ENCODE data around the gene LGR4. TPM values are rescaled to one million over a fixed set of nuclear protein-coding genes. Genes with fewer than 3 reads are reported as not detected.

The LGR4 gene
- polyA plus RNA-seq, 1 experiment, result 7.6 TPM

- Histone ChIP-seq H3K27me3 (ENCODE audit: control insufficient read depth, insufficient read depth, low read length) (no peaks in the 10 kb centered on the region), H3K36me3 (ENCODE audit: control insufficient read depth, insufficient read depth, low read length) (no peaks in the 10 kb centered on the region), H3K4me3 (ENCODE audit: low read depth, low read length) (no peak overlapping the region)
- no peak for TF ChIP-seq CTCF (IDR thresholded peaks at IDR 0.05; ENCODE audit: insufficient read depth, low read depth, low read length)
- ChIA-PET CTCF (interaction anchor here (0.7 kb wide), 1 partner anchor 1681 kb away, joined by 3 read pairs; no protein-coding TSS in a partner anchor), POLR2A (no interaction called here)
- no peak for DNase-seq (ENCODE audit: low read depth)
These were observed 84.6 kb downstream of the LGR4 start for GRCh38 chr11:27388001-27388400.

GRCh38 chr11:27387362-27387761, 85.2 kb downstream of the LGR4 start:
- TF ChIP-seq CTCF (IDR thresholded peaks at IDR 0.05; ENCODE audit: insufficient read depth, low read depth, low read length), result no peak
- no peak for DNase-seq (ENCODE audit: low read depth)
- ChIA-PET POLR2A (no interaction called here), CTCF (no interaction called here)
- Histone ChIP-seq H3K36me3 (ENCODE audit: control insufficient read depth, insufficient read depth, low read length) (no peaks in the 10 kb centered on the region), H3K4me3 (ENCODE audit: low read depth, low read length) (no peak overlapping the region), H3K27me3 (ENCODE audit: control insufficient read depth, insufficient read depth, low read length) (no peaks in the 10 kb centered on the region)

GRCh38 chr11:27386181-27386845, 86.3 kb downstream of the LGR4 start:
- no peak for DNase-seq (ENCODE audit: low read depth)
- ChIA-PET POLR2A (no interaction called here), CTCF (no interaction called here)
- Histone ChIP-seq H3K4me3 (ENCODE audit: low read depth, low read length) (no peak overlapping the region), H3K36me3 (ENCODE audit: control insufficient read depth, insufficient read depth, low read length) (no peaks in the 10 kb centered on the region), H3K27me3 (ENCODE audit: control insufficient read depth, insufficient read depth, low read length) (no peaks in the 10 kb centered on the region)
- no peak for TF ChIP-seq CTCF (IDR thresholded peaks at IDR 0.05; ENCODE audit: insufficient read depth, low read depth, low read length)

- H3K36me3 ChIP-seq (ENCODE audit: control insufficient read depth, insufficient read depth, low read length), result no peaks in the 10 kb centered on the region
- no peak overlapping the region for H3K4me3 ChIP-seq (ENCODE audit: low read depth, low read length)
- CTCF ChIA-PET, result no interaction called here
These were observed 87.3 kb downstream of the LGR4 start for GRCh38 chr11:27385245-27385644.

GRCh38 chr11:27384227-27384626, 88.4 kb downstream of the LGR4 start:
- ChIA-PET POLR2A (no interaction called here), CTCF (interaction anchor here (1.2 kb wide), 1 partner anchor 19 kb away, joined by 3 read pairs; no protein-coding TSS in a partner anchor)
- Histone ChIP-seq H3K27me3 (ENCODE audit: control insufficient read depth, insufficient read depth, low read length) (no peaks in the 10 kb centered on the region), H3K4me3 (ENCODE audit: low read depth, low read length) (no peak overlapping the region), H3K36me3 (ENCODE audit: control insufficient read depth, insufficient read depth, low read length) (no peaks in the 10 kb centered on the region; the same call in 1 of the 2 replicates)
- DNase-seq (ENCODE audit: low read depth), result no peak
- TF ChIP-seq CTCF (IDR thresholded peaks at IDR 0.05; ENCODE audit: insufficient read depth, low read depth, low read length), result no peak

More at GRCh38 chr11:27385245-27385644, 87.3 kb downstream of the LGR4 start:
- peak; percentile 50 for DNase-seq (ENCODE audit: low read depth)
- POLR2A ChIA-PET, result no interaction called here
- no peak for TF ChIP-seq CTCF (IDR thresholded peaks at IDR 0.05; ENCODE audit: insufficient read depth, low read depth, low read length)
- no peaks in the 10 kb centered on the region for H3K27me3 ChIP-seq (ENCODE audit: control insufficient read depth, insufficient read depth, low read length)
